Stimulated activated CD4-positive, alpha-beta T cell treated with anti-CD3 and anti-CD28 coated beads, TNF-alpha, amount 100 ng/mL, for 48 hours (primary cell): ENCODE results near the gene TNFSF4.

Source experiments
- DNase-seq, 3 donors: peaks; one replicate each; pipeline ENCODE4 v3.0.0-alpha.2; 2020; ENCODE audit warnings: low read depth in 3 of 3

TNFSF4 gene

DNA sequence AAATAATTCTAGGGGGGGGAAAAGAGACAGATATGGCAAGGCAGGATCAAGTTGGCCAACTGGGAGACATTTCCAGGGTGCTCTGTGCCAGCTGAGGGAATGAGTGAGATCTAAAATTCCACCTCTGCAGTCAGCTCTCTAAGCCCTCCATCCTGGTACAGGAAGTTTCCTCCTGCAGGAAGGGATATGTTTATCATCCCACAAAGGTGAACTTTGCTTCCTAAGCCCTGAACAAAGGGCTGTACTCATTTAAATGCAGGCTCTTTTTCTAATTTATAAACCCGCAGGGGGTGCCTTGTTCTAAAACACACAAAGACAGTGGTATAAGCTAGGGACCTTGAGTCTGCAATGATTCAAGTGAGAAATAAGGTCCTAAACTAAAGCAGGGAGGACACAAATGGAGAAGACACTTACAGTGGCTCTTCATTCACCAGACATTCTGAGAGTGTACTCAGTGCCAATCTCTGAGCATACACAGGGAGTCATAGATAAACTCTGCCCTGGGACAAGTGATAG, 3.6 kb upstream of the TNFSF4 start:
- DNase-seq = no peak

DNA sequence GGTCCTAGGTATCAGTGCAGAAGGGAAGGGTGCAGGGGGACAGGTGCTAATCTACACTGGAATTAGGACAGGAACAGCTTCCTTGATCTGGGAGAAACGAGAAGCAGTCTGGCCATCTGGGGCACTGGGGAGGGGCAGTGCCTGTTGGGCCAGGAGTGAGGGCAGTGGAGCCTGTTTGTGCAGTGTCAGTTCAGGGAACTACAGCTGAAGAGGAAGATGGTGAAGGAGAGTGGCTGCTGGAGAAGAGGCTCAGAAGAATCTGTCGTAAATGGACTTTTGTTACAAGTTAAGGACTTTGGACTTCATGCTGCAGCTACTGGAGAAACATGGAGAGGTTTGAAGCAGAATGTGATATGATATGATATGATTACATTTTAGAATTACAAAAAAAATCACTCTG, 3.2 kb upstream of the TNFSF4 start:
- no peak for DNase-seq

DNA sequence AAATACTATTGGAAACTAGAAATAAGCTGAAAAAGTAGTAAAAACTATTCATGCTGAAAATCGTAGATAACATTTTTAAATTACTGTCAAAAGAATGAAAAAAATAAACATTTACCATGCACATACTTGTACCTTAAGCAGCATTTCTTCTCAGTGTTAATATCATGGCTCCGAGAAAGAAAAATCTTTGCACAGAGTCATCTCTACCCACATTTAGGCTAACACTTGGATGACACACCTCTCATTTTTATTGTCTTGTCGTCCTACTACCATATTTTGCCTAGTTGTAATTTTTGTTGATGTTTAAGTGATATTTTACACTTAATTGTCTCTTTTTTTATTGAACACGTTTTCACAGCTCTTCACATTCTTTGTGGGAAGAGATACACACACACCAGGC, 1.7 kb upstream of the TNFSF4 start:
- DNase-seq = no peak

DNA sequence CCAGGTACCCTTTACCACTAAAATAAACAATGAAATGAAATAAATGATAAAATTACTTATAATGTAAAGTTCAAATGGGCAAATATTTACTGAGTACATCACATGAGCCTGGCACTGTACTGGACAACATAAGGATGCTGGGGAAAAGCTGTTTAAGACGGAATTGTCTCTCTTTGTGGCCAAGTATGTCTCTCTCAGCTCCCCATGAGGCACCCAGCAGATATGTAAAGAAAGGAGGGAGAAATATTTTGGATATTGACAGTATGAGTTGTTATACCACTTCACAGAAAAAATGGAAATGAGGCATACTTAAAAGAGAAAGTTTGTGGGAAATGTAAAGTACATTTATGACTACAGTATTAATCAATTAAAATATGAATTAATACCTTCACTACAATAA, 1.0 kb upstream of the TNFSF4 start:
- no peak for DNase-seq

DNA sequence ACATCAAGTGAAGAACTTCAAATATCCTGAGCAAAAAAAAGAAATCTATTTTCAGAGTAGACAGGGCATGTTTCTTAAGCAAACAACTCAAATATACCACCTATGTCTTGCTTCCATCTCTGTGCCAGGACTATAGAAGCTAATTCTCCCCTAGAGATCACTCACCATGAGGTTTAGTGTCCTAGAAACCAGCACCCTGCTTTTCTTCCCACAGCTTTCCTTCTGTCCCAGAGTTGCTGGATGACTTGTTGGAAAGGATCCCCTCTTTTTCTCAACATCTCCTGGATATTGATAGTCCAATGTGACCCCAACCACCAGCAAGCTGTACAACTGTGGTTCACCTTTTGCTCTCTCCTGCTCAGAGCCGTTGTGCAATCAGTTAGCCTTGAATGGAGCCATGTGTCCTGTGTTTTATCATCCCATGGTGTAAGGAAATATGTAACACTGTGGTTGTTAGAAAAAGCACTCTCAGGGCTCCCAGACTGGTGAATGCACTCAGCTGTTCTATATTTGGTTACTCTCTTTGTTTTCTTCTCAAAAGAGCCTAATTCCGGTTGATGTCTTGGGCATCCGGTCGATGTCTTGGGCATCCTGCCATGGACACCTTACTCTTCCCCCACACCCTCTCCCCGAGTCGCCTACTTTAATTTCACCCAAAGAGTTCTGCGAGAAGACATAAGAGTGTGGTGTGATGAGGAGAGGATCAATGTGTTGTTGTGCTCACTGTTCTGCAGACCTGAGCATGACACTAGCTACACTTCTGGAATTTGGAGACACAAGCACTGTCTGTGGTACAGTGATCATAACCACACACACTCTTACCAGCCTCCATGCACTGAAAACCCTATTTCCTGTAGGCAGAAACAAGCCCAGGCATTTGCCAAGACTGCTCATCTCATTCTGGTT, 1.7 kb downstream of the TNFSF4 start:
- no peak for DNase-seq

DNA sequence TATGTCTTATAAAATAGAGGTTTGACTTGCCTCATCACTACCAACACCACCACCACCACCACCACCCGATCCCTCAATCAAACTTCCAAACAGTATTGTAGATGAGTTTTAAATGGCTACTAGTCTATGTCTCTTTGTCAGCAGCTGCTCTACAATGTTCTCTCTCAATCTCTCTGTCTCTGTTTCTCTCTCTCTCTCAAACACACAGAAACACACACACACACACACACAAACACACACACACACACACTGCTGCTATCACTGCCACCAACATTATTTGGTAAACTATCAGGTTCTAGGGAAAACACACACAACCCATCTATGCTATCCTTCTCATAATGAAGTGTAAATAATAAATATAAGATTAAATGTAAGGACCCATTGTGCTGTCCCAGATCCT, 2.4 kb downstream of the TNFSF4 start:
- no peak for DNase-seq

DNA sequence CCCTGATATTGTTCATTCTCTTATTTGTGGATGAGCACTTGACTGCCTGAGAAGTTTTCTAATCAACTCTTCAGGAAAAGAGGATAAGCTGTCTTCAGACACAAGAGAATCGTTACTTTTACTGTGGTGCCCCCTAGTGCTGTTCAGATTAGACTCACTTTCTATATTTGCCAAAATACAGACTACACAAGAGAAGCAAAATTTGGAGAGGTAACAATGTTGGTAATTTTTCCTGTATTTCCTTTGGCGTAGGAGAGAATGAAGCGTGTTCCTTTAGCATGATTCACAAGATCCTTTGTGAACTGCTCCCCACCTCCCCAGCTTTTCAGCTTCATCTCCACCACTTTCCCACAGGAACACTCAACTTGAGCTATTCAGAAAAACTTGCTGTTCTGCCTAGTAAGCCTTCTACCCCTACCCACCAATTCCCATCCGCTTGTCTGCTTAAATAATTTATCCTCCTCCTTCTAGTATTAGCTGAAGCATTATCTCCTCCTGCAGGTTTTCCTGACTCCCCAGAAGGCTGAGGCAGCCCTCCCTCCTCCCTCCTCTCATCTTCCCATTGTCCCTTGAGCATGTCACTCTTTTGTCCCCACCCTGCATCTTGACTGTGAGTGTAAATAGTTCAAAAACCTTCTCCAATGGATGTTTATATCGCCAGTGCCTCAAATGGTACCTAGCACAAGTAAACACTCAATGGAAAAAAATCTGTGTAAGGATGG, 4.5 kb downstream of the TNFSF4 start:
- no peak for DNase-seq

DNA sequence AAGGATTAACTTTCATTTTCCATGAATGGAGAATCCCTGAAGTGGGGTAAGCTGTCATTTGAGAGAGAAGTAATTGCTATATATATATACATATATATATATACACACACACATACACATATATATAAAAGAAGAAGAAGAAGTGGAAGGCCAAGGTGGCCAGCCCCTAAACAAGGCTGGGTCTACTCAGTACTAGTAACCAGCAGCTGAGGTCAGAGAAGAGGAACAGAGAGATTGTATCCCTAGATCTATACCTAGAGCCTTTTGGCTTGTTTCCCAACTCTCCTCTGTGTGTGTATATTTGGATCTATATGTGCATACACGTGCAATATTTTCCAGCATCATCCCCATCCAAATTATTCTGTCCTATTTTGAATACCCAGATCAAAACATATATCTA, 5.2 kb downstream of the TNFSF4 start:
- no peak for DNase-seq

DNA sequence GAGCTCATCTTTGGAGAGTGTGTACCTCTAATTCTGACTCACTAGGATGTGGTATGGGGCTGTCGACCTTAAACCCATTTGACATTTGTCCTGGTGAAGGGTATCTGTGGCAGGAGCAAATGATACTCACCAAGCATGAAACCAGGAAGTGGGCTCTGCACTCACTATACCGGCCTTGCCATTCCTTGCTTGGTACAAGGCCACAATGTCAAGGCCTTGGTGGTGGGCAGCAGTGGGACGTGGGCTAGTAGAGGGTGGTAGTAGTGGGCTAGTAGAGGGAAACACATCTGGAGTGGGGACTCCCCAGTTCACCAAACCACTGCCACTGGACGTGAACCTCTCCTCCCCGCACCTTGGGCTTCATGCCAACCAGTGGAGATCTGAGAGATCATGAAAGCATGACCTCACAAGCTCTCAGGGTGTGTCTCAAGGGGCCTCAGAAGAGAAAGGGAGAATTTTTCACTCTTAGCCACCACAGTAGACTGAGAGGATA, 11.5 kb downstream of the TNFSF4 start:
- peak; percentile 14 to 49 (median 44) for DNase-seq

DNA sequence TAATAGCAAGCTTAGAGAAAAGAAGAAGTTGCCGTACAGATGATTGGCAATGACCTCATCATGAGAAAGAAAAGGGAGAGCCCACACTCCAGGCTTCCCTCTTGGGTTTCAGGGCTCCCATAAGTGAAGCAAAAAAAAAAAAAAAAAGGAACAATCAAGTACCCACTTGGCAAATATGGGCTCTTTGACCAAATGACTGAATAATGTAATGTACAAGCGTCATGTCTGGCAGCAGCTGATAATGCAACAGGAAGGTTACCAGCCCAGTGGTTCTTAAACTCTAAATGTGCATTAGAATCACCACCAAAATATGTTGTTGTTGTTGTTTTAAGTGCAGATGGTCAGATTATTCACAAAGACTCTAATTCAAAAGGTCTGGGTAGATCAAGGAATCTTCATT, 13.5 kb downstream of the TNFSF4 start:
- no peak for DNase-seq

DNA sequence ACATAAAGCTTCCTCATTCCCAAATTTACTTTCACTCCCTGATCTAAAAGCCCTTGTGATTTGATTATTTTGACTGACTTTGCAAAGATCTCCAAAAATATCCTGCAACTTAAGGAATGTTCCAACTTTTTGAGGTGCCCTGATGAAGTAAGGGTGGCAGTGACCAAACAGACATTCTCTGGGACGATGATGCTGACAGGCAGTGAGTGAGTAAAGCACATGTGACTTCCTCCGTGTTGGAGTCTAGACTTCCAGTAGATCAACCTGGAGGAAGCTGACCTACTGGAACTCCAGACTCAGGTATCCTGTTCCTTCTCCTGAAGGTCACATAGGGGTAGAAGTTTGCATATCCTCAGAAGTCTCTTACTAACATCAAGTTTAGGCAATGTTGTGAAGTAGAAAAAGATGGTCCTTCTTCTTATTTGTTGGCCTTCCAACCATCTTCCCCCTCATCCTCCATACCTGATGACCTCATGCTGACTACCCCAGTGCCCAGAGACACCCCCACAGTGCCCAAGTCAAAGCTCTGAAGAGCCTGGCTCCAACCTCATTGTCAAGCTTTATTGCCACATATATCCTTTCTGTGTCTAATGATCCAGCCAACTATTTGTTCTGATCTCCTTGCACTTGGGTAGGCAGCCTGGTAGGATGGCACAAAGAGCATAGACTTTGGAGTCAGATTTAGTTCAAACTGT, 16.0 kb downstream of the TNFSF4 start:
- DNase-seq = no peak

DNA sequence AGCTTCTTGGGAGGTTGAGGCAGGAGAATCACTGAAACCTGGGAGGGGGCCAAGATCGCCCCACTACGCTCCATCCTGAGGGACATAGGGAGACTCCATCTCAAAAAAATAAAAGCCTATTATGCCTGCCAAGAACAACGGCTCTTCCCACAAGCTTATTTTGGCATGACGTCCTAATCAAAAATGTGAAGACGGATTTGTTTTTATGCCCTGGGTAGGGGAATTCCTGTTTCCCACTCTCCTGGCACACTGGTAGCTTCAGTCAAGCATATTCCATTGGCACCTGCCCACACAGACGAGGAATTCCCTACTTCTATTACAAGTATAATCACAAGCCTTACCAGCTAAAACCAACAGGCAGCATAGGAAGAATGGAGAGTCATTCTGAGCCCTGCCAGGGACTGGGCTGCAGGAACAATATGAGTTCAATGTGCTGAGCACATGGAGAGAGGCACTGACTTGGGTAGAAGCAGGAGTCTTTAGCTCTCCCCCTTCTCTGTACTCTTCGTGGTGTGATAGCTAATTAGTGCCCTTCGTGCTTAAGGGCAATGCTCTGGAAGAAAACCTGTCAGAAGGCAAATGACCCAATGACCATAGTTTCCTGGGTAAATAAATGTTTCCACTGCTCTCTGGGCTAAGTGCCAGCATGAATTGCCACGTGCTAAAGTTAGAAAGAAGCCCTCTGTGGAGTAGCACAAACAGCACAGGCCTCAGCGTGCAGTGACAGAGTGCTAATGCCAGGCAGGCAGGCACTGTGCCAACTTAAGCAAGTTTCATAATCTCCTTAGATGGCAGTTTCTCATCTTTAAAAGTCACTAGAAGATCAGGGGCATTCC, 16.8 kb downstream of the TNFSF4 start:
- DNase-seq = no peak

DNA sequence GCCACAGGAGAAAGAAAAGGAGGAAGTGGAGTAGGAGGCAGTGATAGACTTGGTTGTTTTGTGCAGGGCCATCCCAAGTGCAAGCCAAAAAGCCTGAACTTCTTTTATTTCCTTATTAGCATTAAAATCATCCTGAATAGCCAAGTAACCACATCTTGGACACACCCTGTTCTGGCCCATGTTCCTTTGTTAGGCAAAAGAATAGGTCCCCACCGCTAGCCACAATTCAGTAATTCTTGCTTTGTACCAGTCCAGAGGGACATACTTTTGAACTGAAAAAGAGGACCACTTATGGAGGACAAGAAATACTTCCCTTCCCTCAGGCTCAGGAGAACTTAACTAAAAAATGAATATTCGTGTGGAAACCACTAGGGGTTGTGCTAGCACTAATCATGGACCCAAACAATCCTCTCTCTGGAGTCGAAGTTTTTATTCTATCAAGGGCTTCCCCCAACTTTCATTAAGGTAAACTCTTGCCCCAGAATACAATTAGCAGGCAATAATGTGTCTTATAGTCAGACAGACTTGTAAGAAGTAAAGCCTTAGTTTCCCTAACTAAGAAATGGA, 19.4 kb downstream of the TNFSF4 start:
- DNase-seq = no peak

DNA sequence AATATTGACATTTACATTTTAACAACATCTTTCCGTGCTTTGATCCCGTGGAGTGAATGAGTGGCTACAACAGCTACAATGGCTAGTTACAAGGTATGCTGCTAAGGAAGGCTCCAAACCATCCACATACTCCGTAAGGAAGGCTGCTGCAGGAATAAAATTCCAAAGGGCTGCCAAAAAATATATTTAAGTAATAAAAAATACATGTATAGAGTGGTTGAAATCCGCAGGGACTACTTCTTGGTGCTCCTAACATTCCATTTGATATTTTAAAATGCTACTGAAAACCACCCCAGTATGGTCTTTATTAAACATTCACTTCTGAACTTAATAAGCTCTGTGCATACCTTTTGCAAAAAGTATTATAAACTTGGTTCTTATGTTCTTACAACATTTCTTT, 25.3 kb downstream of the TNFSF4 start:
- no peak for DNase-seq

DNA sequence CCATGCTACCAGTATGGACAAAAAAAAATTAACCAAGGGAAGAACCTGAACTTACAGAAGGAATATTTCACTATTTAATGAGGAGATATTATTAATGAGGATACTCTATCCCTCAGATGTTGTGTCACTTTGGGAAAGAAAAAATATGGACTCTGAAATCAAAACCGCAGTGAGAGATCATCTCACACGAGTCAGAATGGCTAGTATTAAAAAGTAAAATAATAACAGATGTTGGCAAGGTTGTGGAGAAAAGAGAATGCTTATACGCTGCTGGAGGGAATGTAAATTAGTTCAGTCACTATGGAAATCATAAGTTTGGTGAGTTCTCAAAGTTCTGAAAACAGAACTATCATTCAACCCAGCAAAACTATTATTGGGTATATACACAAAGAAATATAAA, 30.9 kb downstream of the TNFSF4 start:
- no peak for DNase-seq

DNA sequence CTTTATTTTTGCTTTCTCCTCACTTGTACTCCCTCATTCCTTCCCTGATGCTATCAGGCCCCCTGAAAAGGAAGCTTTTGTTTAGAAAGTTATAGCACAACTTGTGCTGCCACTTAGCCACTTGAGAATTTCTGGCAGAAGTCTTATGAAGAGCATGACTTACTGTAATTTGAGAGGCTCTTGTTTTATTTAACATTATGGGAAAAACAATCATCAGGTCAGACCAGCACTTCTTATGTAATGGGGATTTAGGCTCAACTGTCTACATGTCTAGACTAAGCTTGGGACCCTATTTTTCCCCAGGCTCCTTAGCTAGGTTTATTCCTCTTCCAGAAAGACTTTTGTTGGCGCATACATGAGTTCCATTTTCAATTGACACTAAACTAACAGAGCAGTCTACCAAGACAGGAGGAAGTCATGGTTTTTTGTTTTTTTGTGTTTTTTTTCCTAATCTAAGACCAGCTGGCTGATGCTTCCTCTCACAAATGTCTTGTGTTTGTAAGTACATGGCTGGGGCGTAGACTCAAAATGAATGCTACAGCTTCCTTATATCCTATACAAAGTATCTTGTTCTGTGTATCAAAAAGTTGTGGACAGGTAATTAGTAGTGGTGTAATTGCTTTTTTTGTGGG, 31.5 kb downstream of the TNFSF4 start:
- no peak for DNase-seq

DNA sequence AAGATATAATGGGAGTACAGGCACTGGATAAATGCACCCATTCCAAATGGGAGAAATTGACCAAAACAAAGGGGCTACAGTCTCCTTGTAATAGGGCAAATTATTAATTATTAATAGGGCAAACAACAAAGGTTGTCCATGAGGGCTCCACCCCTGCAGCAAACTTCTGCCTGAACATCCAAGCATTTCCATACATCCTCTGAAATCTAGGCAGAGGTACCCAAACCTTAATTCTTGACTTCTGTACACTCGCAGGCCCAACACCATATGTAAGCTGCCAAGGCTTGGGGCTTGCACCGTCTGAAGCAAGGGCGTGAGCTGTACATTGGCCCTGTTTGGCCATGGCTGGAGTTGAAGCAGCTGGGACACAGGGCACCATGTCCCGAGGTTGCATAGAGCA, 33.7 kb downstream of the TNFSF4 start:
- DNase-seq = no peak

DNA sequence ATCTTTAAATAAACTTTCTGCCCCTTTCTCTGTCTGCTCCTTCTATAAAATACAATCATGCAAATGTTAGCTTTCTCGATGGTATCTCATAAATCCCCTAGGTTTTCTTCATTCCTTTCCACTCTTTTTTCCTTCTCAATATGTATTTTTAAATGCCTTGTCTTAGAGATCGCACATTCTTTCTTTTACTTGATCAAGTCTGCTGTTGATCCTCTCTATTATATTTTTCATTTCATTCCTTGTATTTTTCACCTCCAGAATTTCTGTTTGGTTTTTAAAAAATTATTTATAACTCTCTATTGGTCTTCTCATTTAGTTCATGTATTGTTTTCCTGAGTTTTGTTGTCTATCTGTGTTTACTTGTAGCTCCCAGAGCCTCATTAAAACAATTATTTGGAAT, 36.0 kb downstream of the TNFSF4 start:
- DNase-seq = no peak

DNA sequence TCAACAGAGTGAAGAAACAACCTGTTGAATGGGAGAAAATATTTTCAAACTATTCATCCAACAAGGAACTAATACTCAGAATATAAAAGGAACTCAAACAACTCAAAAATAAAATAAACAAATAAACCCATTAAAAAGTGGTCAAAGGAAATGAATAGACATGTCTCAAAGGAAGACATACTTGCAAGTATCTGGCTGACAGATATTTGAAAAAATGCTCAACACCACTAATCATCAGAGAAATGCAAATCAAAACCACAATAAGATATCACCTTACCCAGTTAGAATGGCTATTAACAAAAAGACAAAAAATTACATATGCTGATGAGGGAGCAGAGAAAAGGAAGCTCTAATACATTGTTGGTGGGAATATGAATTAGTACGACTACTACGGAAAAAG, 38.2 kb downstream of the TNFSF4 start:
- no peak for DNase-seq

DNA sequence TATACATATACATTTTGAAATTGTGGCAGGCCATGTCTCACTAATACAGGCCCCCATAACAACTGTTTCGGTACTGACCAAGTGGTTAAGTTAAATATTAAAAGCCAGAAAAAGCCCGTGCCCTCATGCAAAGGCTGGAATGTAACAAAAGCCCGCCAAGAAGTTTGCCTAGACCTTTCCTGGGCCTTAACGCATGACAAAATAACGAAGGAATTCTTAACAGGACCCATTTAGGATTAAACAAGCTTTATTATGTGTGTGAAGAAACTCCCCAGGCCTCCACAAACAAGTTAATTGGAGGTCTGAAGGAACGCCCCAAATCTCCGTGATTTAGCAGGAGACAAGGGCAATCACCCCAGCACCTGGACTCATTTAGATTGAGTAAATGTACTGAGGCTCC, 42.4 kb downstream of the TNFSF4 start:
- DNase-seq = no peak

DNA sequence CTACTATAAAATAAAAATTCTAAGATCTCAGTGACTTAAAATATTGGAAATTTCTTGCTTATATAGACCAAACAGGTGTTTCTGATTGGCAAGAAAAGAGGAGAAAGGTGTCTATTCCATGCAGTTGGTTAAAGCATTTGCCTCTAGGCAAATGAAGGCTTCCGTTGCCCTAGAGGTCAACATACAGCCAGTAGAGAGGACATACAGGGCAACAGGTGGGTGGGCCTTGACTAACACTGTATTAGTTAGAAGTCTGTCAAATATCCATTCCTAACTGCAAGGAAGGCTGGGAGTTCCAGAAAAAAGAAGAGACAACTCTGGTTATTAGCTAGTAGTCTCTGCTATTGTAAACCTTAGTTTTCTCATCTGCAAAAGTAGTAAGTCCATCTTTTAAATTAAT, 43.0 kb downstream of the TNFSF4 start:
- no peak for DNase-seq
